ENCODE results near the gene MYL12A.

The MYL12A gene

GRCh38 chr18:3230401-3231334, 16.9 kb upstream of the MYL12A start:
- Histone ChIP-seq H3K9ac (no peak overlapping the region), H3K27ac (no peak overlapping the region), H3K36me3 (ENCODE audit: insufficient read depth) (no peaks in the 10 kb centered on the region), H4K20me1 (ENCODE audit: insufficient read depth) (no peaks in the 10 kb centered on the region), H3K79me2 (ENCODE audit: insufficient read depth, low read depth) (no peaks in the 10 kb centered on the region), H2AFZ (ENCODE audit: low read depth) (no peak overlapping the region), H3K4me1 (ENCODE audit: low read depth, poor library complexity, severe bottlenecking) (no peaks in the 10 kb centered on the region), H3K4me2 (no peak overlapping the region), H3K4me3 (IDR thresholded peaks at IDR 0.05; ENCODE audit: insufficient read depth, low read depth, low read length) (no peak overlapping the region), H3K27me3 (ENCODE audit: insufficient read depth, low read depth) (no peaks in the 10 kb centered on the region)
- TF ChIP-seq CTCF (conservative IDR thresholded peaks at IDR 0.05; ENCODE audit: low read depth, low read length) = no peak

GRCh38 chr18:3233004-3233403, 14.6 kb upstream of the MYL12A start:
- Histone ChIP-seq H3K9ac (no peak overlapping the region), H3K79me2 (ENCODE audit: insufficient read depth, low read depth) (no peaks in the 10 kb centered on the region), H3K4me3 (IDR thresholded peaks at IDR 0.05; ENCODE audit: insufficient read depth, low read depth, low read length) (no peak overlapping the region), H3K27me3 (ENCODE audit: insufficient read depth, low read depth) (no peaks in the 10 kb centered on the region), H3K27ac (no peak overlapping the region), H3K4me2 (no peak overlapping the region), H2AFZ (ENCODE audit: low read depth) (no peak overlapping the region), H4K20me1 (ENCODE audit: insufficient read depth) (no peaks in the 10 kb centered on the region), H3K36me3 (ENCODE audit: insufficient read depth) (no peaks in the 10 kb centered on the region), H3K4me1 (ENCODE audit: low read depth, poor library complexity, severe bottlenecking) (no peaks in the 10 kb centered on the region)
- no peak for TF ChIP-seq CTCF (conservative IDR thresholded peaks at IDR 0.05; ENCODE audit: low read depth, low read length)

GRCh38 chr18:3233433-3234168, 14.0 kb upstream of the MYL12A start:
- H3K9ac ChIP-seq = no peak overlapping the region
- no peak overlapping the region for H3K27ac ChIP-seq

GRCh38 chr18:3234457-3234856, 13.1 kb upstream of the MYL12A start:
- Histone ChIP-seq H3K27ac (no peak overlapping the region), H3K4me1 (ENCODE audit: low read depth, poor library complexity, severe bottlenecking) (no peaks in the 10 kb centered on the region), H3K79me2 (ENCODE audit: insufficient read depth, low read depth) (no peaks in the 10 kb centered on the region), H3K9ac (no peak overlapping the region), H3K4me2 (no peak overlapping the region), H3K36me3 (ENCODE audit: insufficient read depth) (no peaks in the 10 kb centered on the region), H3K27me3 (ENCODE audit: insufficient read depth, low read depth) (no peaks in the 10 kb centered on the region), H4K20me1 (ENCODE audit: insufficient read depth) (no peaks in the 10 kb centered on the region), H2AFZ (ENCODE audit: low read depth) (no peak overlapping the region), H3K4me3 (IDR thresholded peaks at IDR 0.05; ENCODE audit: insufficient read depth, low read depth, low read length) (no peak overlapping the region)
- no peak for TF ChIP-seq CTCF (conservative IDR thresholded peaks at IDR 0.05; ENCODE audit: low read depth, low read length)

More at GRCh38 chr18:3233433-3234168, 14.0 kb upstream of the MYL12A start:
- Histone ChIP-seq H4K20me1 (ENCODE audit: insufficient read depth) (no peaks in the 10 kb centered on the region), H3K36me3 (ENCODE audit: insufficient read depth) (no peaks in the 10 kb centered on the region), H3K79me2 (ENCODE audit: insufficient read depth, low read depth) (no peaks in the 10 kb centered on the region), H3K4me2 (no peak overlapping the region), H3K4me1 (ENCODE audit: low read depth, poor library complexity, severe bottlenecking) (no peaks in the 10 kb centered on the region), H2AFZ (ENCODE audit: low read depth) (no peak overlapping the region), H3K27me3 (ENCODE audit: insufficient read depth, low read depth) (no peaks in the 10 kb centered on the region), H3K4me3 (IDR thresholded peaks at IDR 0.05; ENCODE audit: insufficient read depth, low read depth, low read length) (no peak overlapping the region)
- TF ChIP-seq CTCF (conservative IDR thresholded peaks at IDR 0.05; ENCODE audit: low read depth, low read length) = no peak
